GM21367 (cell line): ENCODE measurements around the gene FAM167B.

ENCODE experiments used
- ATAC-seq: cut with Tn5 transposase; IDR thresholded peaks from one replicate; pipeline ENCODE4 v1.9.1; 2021; ENCODE audit not compliant: unreplicated experiment

The FAM167B gene

GRCh38 chr1:32246888-32247273 is at the start of gene FAM167B:
TSS of gene FAM167B (plus strand) at chr1:32247222. CDS start at chr1:32247422, 200 bp downstream.
- no peak for ATAC-seq

DNA sequence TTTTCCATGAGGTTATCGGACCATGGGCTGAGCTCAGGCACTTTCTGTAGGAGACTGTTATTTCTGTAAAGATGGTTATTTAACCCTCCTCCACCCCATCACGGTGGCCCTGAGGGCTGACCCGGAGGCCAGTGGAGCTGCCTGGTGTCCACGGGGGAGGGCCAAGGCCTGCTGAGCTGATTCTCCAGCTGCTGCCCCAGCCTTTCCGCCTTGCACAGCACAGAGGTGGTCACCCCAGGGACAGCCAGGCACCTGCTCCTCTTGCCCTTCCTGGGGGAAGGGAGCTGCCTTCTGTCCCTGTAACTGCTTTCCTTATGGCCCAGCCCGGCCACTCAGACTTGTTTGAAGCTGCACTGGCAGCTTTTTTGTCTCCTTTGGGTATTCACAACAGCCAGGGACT is 49.2 kb upstream of the FAM167B start:
- ATAC-seq: no peak

DNA sequence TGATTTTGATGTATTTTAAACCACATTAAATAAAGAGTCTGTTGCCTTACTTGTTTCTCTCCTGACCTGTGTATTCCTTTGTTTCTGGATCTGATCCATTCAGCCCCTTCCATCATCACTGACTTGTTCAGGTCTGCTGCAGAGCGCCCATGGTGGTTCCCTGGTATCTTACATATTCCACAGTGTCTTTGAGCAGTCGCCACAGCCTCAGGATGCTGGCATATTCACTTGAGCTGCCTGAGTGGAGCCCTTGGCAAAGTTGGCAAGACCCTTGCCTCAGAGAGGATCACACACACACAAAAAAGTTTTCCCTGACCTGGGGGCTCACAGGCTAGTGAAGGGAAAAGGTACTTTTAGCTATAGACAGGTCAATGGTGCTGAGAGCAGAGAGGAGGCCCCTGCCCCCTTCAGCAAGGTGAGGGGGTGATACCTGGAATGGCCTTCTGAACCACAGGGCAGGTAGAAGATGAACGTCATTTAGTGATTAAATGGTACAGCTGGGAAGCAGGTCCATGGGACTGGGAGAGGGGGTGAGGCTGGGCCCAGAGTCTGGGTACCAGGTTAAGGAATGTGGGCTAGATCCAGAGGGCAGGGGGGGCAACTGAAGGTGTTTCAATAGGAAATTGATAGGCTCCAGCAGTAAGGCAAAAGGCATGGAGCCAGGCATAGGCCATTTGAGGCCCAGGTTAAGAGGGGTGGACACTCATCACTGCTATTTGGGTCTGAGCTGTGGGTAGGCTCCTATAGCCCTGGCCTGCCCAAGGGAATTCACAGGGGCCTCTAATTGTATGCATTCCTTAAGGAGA is 48.6 kb upstream of the FAM167B start:
- ATAC-seq: no peak

- no peak for ATAC-seq
These were observed 47.8 kb upstream of the FAM167B start for GRCh38 chr1:32199043-32199716.

DNA sequence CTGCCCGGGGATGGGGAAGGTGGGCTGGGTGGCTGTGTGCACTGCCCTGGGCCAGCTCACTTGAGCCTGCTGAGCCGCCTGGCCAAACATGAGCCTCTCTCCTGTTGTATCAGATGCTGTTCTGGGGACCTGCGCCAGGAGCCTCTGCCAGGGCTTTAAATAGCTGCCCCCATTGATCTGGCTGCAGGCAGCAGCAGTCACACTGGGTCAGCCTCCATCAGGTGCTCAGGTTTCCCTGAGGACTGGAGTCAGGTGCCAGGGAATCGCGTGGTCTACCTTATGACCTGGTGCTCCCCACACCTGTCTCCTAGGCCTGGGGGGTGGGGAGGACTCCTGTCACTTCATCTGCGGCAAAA is 47.3 kb upstream of the FAM167B start:
- ATAC-seq: no peak

- ATAC-seq: no peak
These were observed 46.6 kb upstream of the FAM167B start, which contains the start of gene CCDC28B for GRCh38 chr1:32200226-32201010. TSS of gene CCDC28B (plus strand) at chr1:32200595. CDS start at chr1:32201936, 1,341 bp downstream.

- no peak for ATAC-seq
These were observed 45.8 kb upstream of the FAM167B start for GRCh38 chr1:32201011-32201855.

GRCh38 chr1:32204943-32205361 is 42.1 kb upstream of the FAM167B start:
- ATAC-seq: no peak

GRCh38 chr1:32205401-32206370 is 41.3 kb upstream of the FAM167B start, which contains the start of gene IQCC:
TSS of gene IQCC (plus strand) at chr1:32205671. CDS start at chr1:32205682, 11 bp downstream.
- ATAC-seq: peak; percentile 39

DNA sequence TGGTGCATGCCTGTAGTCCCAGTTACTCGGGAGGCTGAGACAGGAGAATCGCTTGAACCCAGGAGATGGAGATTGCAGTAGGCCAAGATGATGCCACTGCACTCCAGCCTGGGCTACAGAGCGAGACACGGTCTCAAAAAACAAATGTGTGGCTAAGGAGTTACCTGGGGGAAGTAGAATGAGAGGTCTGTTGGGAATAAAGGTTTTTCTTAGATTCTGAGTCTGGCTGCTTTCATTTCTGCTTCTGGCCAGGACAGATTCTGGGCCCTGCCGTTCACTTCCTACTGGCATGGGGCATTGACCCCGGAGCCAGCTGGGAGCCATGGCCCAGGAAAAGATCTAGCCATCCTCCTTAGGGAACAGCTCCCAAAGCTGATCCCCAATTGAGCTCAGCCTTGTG is 38.6 kb upstream of the FAM167B start:
- ATAC-seq: no peak

- no peak for ATAC-seq
These were observed 38.1 kb upstream of the FAM167B start, which contains the start of gene DCDC2B for GRCh38 chr1:32208891-32209328. TSS of gene DCDC2B (plus strand) at chr1:32209089. CDS start at chr1:32209094, 5 bp downstream.

DNA sequence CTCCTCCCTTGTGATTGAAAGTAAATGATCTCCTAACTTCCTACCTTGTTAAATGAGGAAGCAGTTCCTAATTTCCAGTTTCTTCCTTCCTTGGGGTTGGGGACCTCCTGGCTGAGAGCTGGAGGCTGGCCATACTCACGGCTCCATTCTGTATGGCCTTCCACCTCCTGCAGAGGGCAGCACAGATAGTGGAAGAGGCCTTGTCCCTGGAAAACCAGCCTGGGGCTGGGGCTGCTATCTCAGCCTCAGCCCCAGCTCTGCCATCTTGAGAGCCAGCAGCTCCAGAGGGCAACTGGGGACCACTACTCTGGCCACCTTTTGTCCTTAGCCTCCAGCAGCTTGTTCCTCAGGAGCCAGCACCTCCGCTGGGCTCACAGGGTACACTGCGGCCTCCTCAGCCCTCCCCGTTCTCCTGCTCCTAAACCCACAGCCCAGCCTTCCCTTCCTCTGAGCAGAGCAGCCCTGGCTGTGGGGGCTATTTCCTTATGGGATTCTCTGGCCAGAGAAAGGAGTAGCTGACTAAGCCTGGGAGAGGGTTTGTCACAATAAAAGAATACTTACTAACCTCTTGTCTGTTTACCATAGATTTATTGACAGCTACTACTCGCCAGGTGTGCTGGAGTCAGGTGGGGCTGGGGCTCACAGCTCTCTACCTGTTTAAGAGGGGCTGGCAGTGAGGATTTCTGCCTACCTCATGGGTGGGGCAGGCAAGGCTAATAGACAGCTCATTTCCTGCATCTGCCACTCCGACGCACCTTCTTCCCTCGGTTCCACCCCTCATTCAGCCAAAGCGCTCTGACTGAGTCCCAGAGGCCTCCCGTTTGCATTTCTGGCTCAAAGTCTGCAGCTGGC is 31.2 kb upstream of the FAM167B start:
- no peak for ATAC-seq

- no peak for ATAC-seq
These were observed 30.5 kb upstream of the FAM167B start for GRCh38 chr1:32216566-32216965.

DNA sequence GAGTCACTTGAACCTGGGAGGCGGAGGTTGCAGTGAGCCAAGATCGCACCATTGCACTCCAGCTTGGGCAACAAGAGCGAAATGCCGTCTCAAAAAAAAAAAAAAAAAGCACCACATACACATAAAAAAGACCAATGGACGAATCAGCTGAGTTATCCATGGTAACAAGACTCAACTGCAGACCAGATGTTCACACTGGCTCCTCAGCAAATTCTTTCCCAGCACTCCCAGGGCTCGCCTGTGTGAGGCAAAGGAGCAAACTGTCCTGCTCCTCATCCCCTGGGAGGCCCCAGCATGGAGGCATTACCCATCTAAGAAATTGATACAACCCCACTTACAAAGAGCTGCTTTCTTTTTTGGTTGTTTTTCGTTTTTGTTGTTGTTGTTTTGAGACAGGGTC is 28.0 kb upstream of the FAM167B start:
- ATAC-seq: no peak

GRCh38 chr1:32220746-32221580 is 26.1 kb upstream of the FAM167B start:
- no peak for ATAC-seq

DNA sequence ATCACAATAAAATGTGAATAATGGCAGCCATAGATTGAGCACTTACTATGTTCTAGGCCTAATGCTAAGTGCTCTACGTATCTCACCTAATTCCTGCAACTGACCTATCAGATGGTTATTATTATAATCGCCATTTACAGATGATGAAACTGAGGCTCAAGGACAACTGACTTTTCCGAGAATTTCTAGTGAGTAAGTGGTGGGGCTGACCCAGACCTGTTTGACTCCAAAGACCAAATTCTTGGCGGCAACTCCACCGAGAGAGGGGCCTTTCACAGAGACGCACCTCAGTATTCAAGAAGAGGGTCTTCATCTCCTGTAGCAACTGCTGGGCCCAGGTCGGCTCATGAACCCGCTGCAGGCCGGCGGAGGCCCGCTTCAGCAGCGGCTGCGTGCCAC is 25.4 kb upstream of the FAM167B start:
- no peak for ATAC-seq

DNA sequence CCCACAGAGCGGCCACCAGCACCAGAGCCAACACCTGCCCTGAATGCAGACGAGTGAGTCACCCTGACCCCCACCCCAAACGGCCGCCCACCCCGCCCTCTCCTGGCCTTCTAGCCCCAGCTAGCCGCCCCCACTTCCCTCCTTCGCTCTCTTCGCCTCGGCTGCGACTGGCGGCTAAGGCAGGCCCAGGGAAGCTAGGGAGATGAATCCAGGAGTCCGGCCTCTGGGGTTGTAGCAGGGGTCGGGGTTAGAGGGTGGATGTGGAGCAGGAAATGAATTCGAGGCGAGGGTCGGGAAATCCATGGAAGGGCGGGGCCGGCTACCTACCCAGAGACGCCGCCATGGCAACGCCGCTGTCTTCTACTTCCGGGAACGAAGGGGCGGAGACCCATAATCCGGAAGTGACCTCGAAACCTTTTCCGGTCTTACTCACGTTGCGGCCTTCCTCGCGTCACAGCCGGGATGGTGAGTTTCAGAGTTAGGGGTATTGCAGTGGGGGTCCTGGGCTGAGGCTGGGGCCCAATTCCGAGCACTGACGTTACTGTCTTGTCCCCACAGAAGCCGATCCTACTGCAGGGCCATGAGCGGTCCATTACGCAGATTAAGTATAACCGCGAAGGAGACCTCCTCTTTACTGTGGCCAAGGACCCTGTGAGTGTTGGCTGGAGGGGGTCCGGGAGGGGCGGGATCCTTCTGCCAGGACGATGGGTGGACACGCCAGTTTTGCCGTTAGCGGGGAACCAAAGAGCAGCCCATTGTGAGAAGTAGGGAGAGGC is 24.9 kb upstream of the FAM167B start, which contains the start of the genes EIF3I and TMEM234:
EIF3I (plus strand) TSS at position 428 of the 776 bp plus-strand sequence; CDS start at position 463, 35 bp downstream.
TMEM234 (minus strand) TSS at position 374 of the 776 bp plus-strand sequence; CDS start at position 343, 31 bp downstream.
- peak; percentile 93 for ATAC-seq
